ENCODE measurements around the gene FRMD8.

FRMD8 gene

DNA sequence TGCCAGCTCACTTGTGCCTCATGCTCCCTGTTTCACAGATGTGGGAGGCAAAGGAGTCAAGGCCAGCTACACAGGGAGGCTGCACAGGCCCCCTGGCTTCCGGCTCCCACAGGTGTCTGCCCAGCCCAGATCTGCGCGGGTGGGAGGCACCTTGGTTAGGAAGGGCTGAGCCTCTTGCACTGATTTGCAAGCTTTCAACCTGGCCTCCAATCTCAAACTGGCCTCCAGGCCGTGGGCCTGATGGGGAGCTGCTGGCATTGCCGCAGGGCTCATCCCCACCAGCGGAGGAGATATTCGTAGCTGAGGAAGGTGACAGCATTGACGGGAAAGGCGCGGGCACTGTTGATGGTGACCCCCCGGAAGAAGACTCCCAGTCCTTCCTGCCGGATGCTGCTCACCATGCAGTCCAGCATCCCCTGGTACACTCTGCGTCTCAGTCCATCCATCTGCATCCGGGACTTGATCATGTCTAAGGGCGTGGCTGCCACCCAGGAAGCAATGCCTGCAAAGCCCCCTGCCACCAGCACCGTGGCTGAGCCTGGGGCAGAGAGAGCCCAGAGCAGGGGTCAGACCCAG lies 10.2 kb upstream of the FRMD8 start:
- DNase-seq (ENCODE audit: low read depth, low spot score) = no peak
- Histone ChIP-seq H3K4me3 (ENCODE audit: low read length) (no peak overlapping the region), H3K4me1 (ENCODE audit: control insufficient read depth, insufficient read depth, low read length) (no peaks in the 10 kb centered on the region), H3K9me3 (ENCODE audit: control insufficient read depth, insufficient read depth, low read length) (no peaks in the 10 kb centered on the region), H3K27me3 (ENCODE audit: control insufficient read depth, insufficient read depth, low read length) (no peaks in the 10 kb centered on the region), H3K36me3 (ENCODE audit: control insufficient read depth, insufficient read depth, low read length) (no peaks in the 10 kb centered on the region), H3K27ac (ENCODE audit: low read length) (no peak overlapping the region)
- WGBS (ENCODE audit: insufficient coverage, insufficient read length) = no CpG with 5 or more reads among the region's 16 CpGs

DNA sequence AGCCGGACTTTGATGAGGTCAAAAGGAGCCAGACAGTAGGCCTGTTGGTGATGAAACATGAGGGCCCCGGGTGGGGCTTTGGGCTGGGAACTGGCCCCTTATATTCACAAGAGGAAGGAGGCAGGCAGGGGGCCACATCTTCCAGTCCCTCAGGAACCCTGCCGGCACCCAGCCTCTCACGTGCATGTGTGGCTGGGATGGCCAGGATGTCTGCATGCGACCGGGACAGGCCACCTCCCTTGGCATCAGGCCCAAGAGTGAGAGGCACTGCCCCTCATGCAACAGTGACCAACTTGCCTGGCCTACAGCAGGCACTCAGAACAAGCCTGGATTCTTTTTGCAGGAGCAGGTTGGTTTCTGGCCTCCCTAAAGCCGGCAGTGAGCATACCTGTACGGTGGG lies 9.4 kb upstream of the FRMD8 start:
- no CpG with 5 or more reads among the region's 8 CpGs for WGBS (ENCODE audit: insufficient coverage, insufficient read length)
- Histone ChIP-seq H3K4me1 (ENCODE audit: control insufficient read depth, insufficient read depth, low read length) (peaks cover 1% of the 10 kb centered on the region; the same call in 1 of the 2 replicates), H3K27me3 (ENCODE audit: control insufficient read depth, insufficient read depth, low read length) (no peaks in the 10 kb centered on the region), H3K36me3 (ENCODE audit: control insufficient read depth, insufficient read depth, low read length) (no peaks in the 10 kb centered on the region), H3K9me3 (ENCODE audit: control insufficient read depth, insufficient read depth, low read length) (no peaks in the 10 kb centered on the region), H3K27ac (ENCODE audit: low read length) (no peak overlapping the region), H3K4me3 (ENCODE audit: low read length) (no peak overlapping the region)
- DNase-seq (ENCODE audit: low read depth, low spot score) = no peak

DNA sequence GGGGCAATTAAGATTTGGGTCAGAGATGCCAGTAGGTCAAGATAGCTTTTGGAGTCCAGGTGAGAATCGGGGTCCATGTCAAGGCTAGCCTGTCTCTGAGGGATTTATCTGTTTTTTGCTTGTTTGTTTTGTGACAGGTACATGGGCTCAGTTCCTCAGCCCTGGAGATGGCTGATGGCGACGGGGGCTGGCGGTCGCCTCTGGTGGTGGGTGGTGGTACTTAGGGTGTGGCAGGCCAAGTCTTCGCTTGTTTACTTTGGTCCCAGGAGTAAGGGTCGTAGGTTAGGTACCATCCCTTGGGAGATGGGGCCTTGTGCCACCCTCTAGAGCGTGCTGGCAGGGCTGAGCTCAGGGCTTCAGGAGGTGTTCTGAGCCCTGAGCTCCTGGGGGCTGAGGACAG lies 8.7 kb upstream of the FRMD8 start:
- H3K9me3 ChIP-seq (ENCODE audit: control insufficient read depth, insufficient read depth, low read length) = no peaks in the 10 kb centered on the region
- no peaks in the 10 kb centered on the region for H3K36me3 ChIP-seq (ENCODE audit: control insufficient read depth, insufficient read depth, low read length)
- peaks cover 5% of the 10 kb centered on the region; the same call in 1 of the 2 replicates for H3K4me1 ChIP-seq (ENCODE audit: control insufficient read depth, insufficient read depth, low read length)
- H3K4me3 ChIP-seq (ENCODE audit: low read length) = no peak overlapping the region
- no peak overlapping the region for H3K27ac ChIP-seq (ENCODE audit: low read length)
- DNase-seq (ENCODE audit: low read depth, low spot score) = no peak
- no CpG with 5 or more reads among the region's 8 CpGs for WGBS (ENCODE audit: insufficient coverage, insufficient read length)
- H3K27me3 ChIP-seq (ENCODE audit: control insufficient read depth, insufficient read depth, low read length) = no peaks in the 10 kb centered on the region

DNA sequence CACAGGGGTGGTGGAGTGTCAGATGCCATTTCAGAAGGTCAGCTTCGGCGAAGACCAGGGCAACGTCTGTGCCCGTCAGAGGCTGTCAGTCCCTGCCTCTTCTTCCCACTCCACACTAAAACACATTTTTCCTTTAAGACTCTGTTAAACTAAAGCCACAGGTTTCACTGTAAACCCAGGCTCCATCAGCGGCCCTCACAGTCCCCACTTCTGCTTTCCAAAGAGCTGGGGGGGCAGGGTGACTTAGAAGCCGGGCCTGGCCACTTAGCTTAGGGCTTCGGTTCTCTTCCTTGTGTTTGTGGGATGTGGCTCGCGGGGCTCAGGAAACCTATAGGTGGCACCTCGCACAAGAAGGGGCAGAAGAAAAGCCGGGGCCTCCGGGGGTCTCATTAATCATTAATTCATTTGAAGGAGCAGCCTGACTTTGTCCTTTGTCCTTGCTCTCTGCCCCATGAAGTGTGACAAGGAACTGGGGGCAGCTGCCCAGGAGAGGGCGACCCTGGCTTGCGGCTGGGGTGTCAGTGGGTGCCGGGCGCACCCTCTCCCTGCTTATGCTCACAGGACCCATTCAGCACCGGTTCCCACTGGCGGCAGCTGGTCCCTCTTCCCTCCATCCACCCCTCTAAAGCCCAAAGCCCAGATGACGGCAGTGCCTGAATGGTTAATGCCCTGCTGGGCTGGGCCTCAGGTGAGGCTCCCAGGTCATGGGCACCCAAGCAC lies 8.1 kb upstream of the FRMD8 start:
- H3K27me3 ChIP-seq (ENCODE audit: control insufficient read depth, insufficient read depth, low read length) = no peaks in the 10 kb centered on the region
- H3K36me3 ChIP-seq (ENCODE audit: control insufficient read depth, insufficient read depth, low read length) = no peaks in the 10 kb centered on the region
- H3K4me3 ChIP-seq (ENCODE audit: low read length) = no peak overlapping the region
- DNase-seq (ENCODE audit: low read depth, low spot score) = no peak
- no CpG with 5 or more reads among the region's 19 CpGs for WGBS (ENCODE audit: insufficient coverage, insufficient read length)
- H3K27ac ChIP-seq (ENCODE audit: low read length) = no peak overlapping the region
- no peaks in the 10 kb centered on the region for H3K9me3 ChIP-seq (ENCODE audit: control insufficient read depth, insufficient read depth, low read length)
- H3K4me1 ChIP-seq (ENCODE audit: control insufficient read depth, insufficient read depth, low read length) = peaks cover 5% of the 10 kb centered on the region; the same call in 1 of the 2 replicates

DNA sequence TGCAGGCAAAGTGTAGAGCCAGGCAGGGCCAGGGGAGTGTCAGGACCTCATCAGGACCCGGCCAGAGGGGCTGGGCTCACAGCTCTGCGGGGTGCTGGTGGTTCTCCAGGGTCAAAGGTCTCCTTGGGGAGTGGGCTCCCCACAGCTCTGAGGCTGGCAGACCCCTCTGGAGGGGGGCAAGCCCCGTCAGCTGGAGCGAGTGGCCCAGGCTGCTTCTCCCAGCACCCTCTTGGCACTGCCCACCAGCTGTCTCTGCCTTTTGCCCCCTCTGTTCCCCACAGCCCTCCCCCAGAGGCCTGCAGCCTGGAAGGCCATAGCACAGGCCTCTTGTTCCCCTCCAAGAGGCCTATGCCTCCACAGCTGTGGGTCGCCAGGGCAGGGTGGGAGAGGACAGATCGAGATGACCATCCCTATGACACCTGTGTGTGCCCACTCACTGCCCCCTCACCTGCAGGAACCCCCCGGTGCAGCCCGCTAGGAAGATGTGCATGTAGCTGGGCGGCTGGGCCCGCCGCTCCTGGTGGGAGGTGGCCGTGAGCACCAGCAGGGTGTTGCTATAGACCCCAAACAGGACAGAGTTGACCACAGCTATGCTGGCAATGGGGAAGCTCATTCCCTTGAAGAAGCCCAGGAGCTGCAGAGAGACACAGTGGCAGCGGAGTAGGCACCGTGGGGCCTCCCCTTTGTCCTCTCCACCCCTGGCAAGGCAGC lies 7.4 kb upstream of the FRMD8 start:
- H3K4me3 ChIP-seq (ENCODE audit: low read length) = no peak overlapping the region
- DNase-seq (ENCODE audit: low read depth, low spot score) = no peak
- H3K27ac ChIP-seq (ENCODE audit: low read length) = no peak overlapping the region
- no peaks in the 10 kb centered on the region for H3K27me3 ChIP-seq (ENCODE audit: control insufficient read depth, insufficient read depth, low read length)
- H3K36me3 ChIP-seq (ENCODE audit: control insufficient read depth, insufficient read depth, low read length) = no peaks in the 10 kb centered on the region
- WGBS (ENCODE audit: insufficient coverage, insufficient read length) = no CpG with 5 or more reads among the region's 14 CpGs
- H3K9me3 ChIP-seq (ENCODE audit: control insufficient read depth, insufficient read depth, low read length) = no peaks in the 10 kb centered on the region
- peaks cover 5% of the 10 kb centered on the region; the same call in 1 of the 2 replicates for H3K4me1 ChIP-seq (ENCODE audit: control insufficient read depth, insufficient read depth, low read length)

DNA sequence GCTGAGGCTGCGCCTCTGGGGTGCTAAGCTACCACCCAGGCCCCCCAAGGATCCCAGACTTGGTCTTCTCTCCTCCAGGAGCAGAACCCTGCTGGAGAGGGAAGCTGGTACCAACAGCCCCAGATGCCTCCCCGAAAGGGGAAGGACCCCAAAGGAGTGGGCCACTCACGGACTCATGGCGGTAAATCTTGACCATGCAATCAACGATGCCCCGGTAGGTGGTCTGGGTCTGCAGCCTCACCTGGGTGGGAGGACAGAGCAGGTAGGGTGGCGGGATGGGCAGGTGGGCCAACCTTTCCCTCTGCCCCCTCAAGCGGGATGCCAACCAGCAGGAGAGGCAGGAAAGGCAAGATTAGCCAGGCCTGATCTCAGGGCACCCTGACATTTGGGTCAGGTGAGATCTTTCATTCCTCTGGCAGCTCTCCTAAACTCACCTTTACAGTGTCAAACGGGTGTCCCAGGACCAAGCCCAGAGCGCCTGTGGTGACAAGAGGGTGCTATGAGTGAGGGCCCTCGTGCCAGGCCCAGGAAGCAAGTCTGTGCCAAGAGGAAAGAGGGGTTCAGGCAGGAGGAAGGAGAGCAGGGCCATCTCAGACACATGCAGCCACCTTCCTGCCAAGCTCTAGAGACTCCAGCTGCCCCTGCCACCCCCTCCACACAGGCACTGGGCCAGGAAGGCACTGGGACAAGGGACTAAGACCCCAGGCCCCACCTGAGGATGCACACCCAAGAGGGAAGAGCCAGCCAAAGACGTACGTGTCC lies 6.6 kb upstream of the FRMD8 start:
- DNase-seq (ENCODE audit: low read depth, low spot score) = no peak
- Histone ChIP-seq H3K27me3 (ENCODE audit: control insufficient read depth, insufficient read depth, low read length) (no peaks in the 10 kb centered on the region), H3K36me3 (ENCODE audit: control insufficient read depth, insufficient read depth, low read length) (no peaks in the 10 kb centered on the region), H3K4me1 (ENCODE audit: control insufficient read depth, insufficient read depth, low read length) (peaks cover 5% of the 10 kb centered on the region; the same call in 1 of the 2 replicates), H3K9me3 (ENCODE audit: control insufficient read depth, insufficient read depth, low read length) (no peaks in the 10 kb centered on the region), H3K27ac (ENCODE audit: low read length) (no peak overlapping the region), H3K4me3 (ENCODE audit: low read length) (no peak overlapping the region)
- no CpG with 5 or more reads among the region's 13 CpGs for WGBS (ENCODE audit: insufficient coverage, insufficient read length)

DNA sequence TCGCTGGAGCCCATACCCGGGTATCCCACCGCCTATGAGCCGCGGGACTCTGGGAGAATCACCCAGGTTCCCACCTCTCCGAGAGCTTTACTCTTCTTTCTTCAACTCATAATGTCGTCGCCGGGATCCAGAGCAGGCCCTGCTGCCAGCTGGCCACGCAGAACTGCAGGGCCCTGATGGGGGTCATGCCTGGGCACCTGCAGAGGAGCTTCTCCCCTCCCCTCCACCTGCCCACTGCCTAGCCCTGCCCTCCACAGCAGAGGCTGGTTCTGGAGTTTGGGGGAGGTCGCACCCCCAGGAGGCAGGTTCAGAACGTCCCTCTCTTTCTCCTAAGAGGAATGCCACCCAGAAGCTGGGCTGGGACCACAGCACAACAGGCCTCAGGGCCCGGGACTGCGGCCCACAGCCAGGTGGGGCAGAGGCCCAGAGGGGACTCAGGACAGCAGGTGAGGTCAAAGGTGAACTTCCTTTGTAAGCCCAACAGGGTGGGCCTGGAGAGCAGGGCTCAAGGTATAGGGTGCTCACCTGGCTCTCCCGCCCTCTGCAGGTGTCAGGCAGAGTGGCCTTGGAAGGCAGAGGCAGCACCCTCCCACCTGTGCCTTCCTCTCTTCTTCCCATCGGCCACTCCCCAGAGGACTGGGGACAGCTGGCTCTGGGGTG lies 5.8 kb upstream of the FRMD8 start:
- no peak overlapping the region for H3K27ac ChIP-seq (ENCODE audit: low read length)
- no peak for DNase-seq (ENCODE audit: low read depth, low spot score)
- peaks cover 5% of the 10 kb centered on the region; the same call in 1 of the 2 replicates for H3K4me1 ChIP-seq (ENCODE audit: control insufficient read depth, insufficient read depth, low read length)
- no peaks in the 10 kb centered on the region for H3K36me3 ChIP-seq (ENCODE audit: control insufficient read depth, insufficient read depth, low read length)
- H3K27me3 ChIP-seq (ENCODE audit: control insufficient read depth, insufficient read depth, low read length) = no peaks in the 10 kb centered on the region
- WGBS (ENCODE audit: insufficient coverage, insufficient read length) = no CpG with 5 or more reads among the region's 16 CpGs
- no peak overlapping the region for H3K4me3 ChIP-seq (ENCODE audit: low read length)
- H3K9me3 ChIP-seq (ENCODE audit: control insufficient read depth, insufficient read depth, low read length) = no peaks in the 10 kb centered on the region

DNA sequence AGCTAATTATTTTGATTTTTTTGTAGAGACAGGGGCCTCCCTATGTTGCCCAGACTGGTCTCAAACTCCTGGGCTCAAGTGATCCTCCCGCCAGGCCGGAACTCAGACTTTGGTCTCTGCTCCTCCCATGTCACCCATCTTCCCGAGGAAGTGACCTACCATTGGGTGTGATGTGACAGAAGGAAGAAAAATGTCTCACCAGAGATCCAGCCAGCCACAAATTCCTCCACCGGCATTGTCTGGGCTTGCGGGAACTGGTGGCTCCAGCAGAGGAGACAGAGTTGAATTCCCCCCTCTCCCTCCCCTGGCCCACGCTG lies 4.8 kb upstream of the FRMD8 start:
- Histone ChIP-seq H3K27ac (ENCODE audit: low read length) (no peak overlapping the region), H3K4me1 (ENCODE audit: control insufficient read depth, insufficient read depth, low read length) (peaks cover 5% of the 10 kb centered on the region; the same call in 1 of the 2 replicates), H3K9me3 (ENCODE audit: control insufficient read depth, insufficient read depth, low read length) (no peaks in the 10 kb centered on the region), H3K27me3 (ENCODE audit: control insufficient read depth, insufficient read depth, low read length) (no peaks in the 10 kb centered on the region), H3K36me3 (ENCODE audit: control insufficient read depth, insufficient read depth, low read length) (no peaks in the 10 kb centered on the region), H3K4me3 (ENCODE audit: low read length) (no peak overlapping the region)
- no CpG with 5 or more reads among the region's 6 CpGs for WGBS (ENCODE audit: insufficient coverage, insufficient read length)
- no peak for DNase-seq (ENCODE audit: low read depth, low spot score)

DNA sequence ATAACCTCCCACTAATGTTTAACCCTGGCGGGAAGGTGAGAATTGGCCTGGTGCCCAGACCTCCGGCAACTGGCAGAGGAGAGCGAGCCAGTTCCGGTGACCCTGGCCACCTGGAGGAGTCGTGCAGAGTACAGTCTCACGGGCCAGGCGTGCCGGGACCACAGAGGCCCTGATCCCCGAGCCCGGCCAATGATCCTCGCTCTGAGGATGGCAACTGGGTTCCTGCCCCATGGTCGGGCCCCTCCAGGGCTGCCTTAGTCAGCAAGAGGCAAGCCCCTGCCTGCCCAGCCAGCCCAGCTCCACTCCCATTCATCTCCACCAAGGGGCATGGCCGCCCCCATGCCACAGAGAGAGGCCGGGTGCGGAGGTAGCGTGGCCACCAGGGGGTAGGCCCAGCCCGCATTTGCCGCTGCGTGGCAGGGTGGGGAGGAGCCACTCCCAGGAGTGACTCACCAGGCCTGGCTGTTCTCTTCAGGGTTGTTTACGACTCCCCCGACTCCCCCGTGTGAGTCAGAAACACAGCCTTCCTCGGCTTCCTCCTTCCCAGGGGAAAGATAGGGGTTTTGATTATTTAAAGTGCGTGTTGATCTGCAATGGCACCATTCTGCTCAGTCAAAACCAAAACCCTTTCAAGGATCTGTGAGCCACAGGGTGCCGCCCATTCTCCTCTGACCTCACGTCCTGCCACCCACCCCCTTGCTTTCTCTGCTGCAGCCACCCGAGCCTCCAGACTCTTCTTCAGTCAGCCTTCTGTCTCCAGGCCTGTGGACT lies 4.2 kb upstream of the FRMD8 start, which contains the start of gene SLC25A45:
SLC25A45 (minus strand) TSS at position 614 of the 771 bp plus-strand sequence. CDS start 695 bp downstream, outside the sequence.
- WGBS (ENCODE audit: insufficient coverage, insufficient read length) = no CpG with 5 or more reads among the region's 27 CpGs
- H3K4me3 ChIP-seq (ENCODE audit: low read length) = no peak within 1 kb of the TSS
- DNase-seq (ENCODE audit: low read depth, low spot score) = no peak
- no peak within 1 kb of the TSS for H3K27ac ChIP-seq (ENCODE audit: low read length)
- H3K4me1 ChIP-seq (ENCODE audit: control insufficient read depth, insufficient read depth, low read length) = peaks cover 5% of the 10 kb centered on the region; the same call in 1 of the 2 replicates
- no peaks in the 10 kb centered on the region for H3K27me3 ChIP-seq (ENCODE audit: control insufficient read depth, insufficient read depth, low read length)
- no peaks in the 10 kb centered on the region for H3K36me3 ChIP-seq (ENCODE audit: control insufficient read depth, insufficient read depth, low read length)
- no peaks in the 10 kb centered on the region for H3K9me3 ChIP-seq (ENCODE audit: control insufficient read depth, insufficient read depth, low read length)
